NCI-H1048 (cell line): ENCODE data around the gene TEX51.

Experiments
- DNase-seq: peaks from one replicate; lab custom pipeline; 2025; lab: John Stamatoyannopoulos, UW

TEX51 gene

DNA sequence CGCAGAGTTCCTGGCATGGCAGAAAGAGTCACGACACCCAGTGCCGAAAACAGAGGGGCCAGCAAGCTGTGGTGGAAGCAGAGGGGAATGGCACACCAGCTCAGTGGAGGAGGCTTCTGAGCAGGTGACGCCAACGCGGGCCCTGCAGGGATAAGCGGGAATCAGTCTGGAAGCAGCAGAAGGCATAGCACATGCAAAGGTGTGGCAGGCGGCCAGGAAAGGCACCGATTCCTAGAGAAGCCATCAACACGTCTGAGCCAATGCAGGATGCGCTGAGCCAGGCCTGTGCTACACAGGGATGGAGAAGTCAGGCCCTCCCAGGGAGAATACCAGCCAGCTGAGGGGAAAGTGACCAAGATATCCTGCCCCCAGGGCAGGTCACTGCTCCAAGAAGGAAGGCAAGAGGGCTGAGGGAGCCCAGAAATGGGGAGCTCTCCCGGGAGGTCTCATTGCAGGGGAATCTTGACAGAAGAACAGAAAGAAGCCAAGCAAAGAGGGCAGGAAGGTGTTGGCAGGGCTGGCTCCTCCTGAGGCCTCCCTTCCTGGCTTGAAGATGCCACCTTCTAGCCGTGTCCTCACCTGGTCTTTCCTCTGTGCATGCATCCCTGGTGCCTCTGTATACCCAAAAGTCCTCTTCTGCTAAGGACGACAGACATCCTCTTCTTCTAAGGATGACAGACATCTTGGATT lies 16.3 kb downstream of the TEX51 start:
- no peak for DNase-seq

DNA sequence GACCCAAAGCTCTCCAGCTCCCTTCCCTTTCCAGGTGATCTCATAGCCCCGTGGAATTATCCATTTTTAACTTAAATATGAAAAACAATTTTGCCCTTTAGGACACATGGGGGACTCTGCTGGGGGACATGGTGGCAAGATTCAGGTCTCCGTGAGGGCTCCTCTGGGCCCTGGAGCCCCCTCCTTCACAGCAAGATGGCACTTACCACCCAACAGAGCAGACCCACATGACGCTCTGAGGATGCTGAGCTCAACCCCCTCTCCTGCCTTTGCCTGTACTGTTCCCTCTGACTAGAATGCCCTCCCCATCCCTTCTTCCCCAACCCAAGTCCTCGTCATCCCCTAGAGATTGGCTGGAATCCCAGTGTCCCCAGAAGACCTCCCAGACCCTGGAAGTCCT lies 17.2 kb downstream of the TEX51 start:
- no peak for DNase-seq

DNA sequence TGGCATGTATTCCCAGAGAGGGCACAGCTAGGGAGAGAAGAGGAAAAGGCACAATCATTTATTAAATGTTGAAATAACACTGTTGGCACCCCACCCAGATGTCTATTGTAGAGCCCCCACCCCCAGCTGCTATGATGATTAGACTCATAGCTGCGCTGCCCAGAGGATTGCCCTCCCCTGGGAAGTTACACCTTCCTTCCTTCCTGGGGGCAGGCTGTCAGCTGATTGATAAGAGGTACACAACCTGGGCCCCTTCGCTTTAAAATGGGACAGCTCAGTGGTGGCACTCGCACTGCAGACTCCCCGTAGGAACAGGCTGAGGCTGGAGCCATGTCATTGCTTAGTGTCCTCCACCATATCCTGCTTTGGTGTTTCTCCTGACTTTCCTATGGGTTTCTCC lies 18.1 kb downstream of the TEX51 start:
- no peak for DNase-seq

DNA sequence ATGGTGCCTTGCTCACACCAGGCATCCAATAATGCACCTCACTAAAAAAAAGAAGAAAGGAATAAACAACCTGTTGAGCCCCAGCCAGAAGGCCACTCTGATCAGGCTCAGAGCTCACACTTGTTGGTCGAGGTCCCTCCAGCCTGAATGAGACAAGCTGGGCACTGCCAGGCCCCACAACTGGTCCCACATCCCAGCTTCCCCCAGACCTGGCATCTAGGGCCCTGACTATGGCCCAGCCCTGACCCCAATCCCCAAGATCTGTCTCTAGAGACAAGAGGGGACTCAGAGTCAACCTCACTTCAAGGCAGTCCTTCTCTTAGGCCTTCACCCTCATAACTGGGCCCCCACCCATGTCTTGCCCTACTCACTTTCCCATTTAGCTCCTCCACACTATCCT lies 22.4 kb downstream of the TEX51 start:
- DNase-seq = no peak

DNA sequence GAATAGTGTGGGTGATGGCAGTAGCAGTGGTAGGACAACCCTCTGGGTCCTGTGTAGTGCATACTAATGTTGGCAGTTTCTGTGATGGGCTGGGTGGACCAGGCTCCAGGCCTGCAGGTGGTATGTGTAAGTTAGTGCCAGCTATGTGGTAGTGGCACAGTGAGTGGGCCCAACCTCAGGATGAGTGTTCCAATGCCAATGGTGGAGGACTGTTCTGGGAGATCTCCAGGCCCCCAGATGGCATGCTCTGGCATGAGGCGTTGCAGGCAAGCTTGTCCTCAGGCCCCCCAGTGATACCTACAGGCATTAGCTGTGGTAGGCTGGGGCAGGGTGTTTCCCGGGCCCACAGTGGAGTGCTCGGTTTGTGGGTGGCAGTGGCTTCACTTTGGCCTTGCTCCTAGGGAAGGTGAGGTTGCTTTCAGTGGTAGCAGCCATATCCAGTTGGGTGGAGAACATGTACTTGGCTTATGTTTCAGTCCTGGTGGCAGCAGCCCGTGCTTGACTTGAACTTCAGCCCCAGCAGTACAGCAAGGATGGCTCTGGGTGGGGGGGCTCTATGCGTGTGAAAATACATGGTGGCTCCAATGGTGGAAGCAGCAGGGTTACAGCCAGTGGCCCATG lies 32.4 kb downstream of the TEX51 start:
- DNase-seq = no peak

DNA sequence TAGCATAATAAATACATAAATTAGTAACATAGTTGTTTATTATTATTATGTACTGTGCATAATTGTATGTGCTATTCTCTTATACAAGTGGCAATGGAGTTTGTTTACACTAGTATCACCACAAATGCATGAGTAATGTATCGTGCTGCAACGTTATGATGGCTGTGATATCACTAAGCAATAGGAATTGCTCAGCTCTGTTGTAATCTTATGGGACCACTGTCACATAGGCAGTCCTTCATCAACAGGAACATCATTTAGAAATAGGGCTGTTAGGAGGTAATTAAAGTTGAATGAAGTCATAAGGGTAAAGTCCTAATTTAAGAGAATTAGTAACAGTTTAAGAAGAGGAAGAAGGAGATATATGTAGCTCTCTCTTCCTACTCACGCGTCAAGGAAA lies 33.8 kb downstream of the TEX51 start:
- no peak for DNase-seq

DNA sequence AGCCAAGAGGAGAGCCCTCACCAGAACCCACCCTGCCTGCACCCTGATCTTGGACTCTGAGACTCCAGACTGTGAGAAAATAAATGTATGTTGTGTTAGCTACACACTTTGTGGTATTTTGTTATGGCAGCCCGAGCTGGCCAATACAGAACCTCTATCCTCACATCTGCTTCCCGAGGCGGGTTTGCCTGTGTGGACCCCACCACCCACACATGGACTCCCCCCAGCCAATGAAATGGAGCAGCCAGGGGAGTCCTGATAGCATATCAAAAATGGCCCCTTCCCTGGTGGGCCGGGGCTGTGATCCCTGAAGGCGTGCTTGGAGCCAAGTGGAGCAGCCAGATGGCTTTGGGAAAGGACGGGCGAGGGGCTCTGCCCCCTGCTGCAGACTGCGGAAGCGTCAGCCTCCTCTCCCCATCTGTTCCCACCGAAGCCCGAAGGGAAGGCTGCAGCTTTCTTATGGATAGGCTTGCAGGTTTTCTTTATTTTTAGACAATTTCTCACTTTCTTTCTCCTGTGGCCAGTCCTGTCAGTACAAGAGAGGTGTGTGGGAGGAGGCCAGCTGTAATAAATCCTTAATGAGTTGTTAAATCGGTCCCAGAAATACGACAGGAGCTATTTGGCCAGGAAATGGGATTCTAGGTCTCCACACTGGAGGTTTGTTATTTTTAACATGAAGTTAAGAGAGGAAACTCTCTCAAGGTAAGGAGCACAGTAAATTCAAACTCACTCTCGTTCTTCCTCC lies 34.4 kb downstream of the TEX51 start:
- no peak for DNase-seq

DNA sequence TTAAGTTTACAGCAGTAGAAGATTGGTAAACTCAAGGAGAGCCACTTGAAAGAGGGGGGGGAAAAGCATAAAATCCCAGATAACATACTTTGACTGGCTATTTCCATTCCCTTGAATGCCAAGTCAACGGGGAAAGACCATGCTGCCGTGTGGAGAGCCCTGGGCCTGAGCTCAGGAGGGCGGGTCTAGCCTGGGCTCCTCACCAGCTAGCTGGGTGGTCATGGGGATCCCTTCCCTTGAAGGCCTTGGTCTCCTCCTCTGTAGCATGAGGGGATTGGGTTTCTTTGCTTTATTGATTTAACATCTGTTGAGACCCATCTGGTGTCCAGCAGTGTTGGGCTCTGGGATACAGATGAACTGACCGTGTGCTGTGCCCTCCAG lies 35.0 kb downstream of the TEX51 start:
- DNase-seq = no peak

DNA sequence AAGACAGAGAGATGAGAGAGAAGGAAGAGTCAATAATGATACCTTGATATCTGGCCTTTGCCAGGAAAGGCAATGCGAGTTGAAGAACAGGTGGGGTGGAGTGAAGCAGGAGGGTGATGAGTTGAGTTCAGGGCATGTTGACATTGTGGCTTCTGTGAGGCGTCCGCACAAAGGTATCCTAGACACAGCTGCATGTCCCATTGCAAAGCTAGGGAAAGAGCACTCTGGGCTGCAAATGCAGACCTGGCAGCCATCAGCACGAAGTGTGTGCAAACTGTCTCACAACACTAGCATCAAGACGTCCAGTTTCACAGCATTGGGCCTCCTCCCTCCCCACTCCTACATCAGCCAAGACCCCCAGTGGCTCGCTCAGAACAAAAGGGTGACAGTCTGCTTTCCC lies 36.1 kb downstream of the TEX51 start:
- DNase-seq = no peak

DNA sequence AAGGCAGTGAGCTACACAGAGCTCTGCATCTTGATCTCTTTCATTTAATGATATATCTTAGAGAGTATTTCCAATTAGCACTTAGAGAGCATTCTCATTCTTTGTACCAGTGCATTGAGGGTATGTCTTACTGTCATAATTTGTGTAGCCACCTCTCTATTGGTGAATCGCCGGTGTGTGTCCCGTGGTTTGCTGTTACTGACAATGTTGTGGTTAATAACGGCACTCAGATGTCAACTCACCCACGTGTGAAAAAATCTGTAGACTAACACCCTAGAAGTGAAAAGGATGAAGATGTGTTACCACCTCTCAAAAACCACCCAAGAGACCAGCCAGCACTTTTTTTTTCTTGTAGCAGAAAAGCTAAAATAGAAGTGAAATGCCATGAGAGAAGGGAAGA lies 37.1 kb downstream of the TEX51 start:
- no peak for DNase-seq

DNA sequence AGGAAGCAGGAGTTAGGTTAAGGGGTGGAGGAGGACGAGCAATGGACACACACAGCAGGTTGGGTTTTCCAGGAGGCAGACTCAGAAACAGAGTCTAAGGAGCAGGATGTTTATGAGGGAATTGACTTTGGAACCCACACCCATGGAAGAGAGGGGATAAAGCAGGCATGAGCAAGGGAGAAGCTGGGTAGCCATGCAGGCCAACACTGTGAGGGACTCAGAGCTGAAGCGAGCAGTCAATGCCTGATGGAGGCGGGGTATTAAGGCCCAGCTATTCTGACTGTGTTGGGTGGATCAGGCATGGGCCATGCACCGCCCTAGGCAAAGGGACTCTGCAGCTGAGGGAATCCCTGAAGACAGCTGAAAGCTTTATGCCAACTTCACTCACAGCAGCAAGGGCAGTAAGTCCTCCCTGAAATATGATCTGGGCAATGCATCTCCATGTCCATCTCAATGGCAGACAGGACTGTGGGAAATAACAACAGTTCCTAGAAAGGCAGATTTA lies 37.6 kb downstream of the TEX51 start:
- no peak for DNase-seq

DNA sequence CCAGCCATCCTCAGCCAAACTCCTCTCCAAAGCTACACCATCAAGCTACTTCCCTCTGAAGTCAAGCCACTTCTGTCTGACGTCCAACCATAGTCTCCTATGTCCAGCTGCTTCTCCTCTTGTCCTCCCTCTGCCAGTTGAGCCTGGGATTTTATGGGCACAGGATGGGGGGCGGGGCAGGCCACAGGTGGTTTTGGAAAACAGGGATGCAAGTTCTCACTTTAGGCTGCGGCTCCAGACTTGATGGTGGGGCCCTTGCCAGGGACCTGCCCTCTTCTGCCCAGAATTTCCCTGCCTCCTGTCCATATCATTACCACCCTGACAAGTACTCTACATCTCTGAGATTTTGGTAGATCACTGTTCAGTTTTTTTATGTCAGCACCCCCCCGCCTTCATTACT lies 41.6 kb downstream of the TEX51 start:
- no peak for DNase-seq

DNA sequence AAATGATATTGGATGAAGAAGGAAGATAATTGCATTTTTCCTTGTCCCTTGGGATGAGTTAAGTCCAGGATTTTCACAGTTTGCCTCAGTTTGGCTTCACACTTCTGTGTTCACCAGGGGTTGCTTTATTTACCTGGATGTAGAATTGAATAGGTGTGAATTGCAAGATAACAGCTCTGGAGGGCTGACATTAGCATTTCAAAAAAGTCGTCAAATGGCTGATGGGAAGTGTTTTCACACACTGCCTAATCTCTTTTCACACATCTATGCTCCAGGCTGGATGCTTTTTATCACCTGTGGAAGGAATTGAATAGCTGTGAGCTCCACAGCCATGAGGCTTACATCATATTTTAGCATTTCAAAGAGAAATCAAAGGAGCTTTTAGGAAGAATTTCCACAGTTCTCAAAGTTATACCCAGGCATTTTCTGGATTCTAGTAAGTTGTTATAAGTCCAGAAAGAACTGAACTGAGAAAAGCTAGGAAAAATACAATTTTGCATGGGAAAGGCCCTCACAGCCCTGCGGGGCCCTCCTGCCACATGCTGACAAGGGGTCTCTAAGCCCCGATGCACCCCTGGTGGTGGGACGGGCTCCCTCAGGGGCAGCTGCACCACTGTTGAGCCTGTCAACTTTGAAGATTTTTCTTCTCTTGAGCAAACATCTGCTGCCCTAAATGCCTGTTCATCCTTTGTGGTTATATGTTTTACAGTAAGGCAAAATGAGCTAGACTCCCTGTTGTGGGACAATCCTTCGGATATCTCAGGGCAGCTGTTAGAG lies 43.9 kb downstream of the TEX51 start:
- no peak for DNase-seq

DNA sequence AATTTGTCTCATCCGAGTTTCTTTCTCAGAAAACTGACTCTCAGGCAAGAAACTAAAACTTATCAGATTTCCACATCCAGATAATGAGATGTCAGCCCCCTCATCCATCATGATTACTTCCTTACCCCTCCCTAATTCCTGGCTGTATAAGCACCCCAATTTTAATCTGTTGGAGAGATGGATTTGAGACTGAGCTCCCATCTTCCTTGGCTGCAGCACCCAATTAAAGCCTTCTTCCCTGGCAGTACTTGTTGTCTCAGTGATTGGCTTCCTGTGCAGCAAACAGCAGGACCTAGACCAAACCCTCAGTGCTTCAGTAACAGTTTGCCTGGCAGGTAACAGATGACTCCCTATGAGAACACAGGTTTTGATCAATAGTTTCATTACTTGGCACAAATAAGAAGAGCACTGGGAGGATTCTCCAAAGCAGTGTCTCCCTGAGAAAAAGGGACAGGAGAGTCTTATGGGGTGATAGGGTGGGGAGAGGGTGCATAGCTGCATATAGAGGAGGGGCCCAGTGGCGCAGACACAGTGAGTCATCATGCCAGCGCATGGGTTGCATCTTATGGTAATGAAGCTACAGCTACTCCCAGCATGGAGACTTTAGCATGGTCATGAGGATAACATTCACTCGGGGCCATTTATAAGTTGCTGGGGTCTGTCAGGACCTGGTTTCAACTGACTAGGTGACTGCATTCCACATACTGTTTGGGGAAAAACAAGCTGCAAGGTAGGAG lies 45.1 kb downstream of the TEX51 start:
- DNase-seq = no peak

DNA sequence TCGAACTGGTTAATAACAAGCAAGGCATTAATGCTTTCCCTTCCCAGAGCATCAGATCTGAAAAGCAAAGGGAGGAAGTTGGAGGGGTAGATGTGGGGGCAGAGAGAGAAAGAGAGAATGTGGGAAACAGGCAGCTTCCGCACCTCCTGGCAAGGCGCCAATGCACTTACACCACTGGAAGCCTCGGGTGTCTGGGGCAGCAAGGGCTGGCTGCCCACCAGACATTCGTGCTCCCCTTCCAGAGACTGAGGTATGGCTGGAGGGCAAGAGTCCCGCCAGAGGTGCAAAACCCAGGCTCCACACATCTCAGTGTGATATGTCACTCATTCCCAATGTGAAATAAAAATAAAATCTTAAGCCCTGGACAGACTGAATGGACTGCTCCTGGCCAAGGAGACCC lies 46.4 kb downstream of the TEX51 start:
- DNase-seq = no peak

DNA sequence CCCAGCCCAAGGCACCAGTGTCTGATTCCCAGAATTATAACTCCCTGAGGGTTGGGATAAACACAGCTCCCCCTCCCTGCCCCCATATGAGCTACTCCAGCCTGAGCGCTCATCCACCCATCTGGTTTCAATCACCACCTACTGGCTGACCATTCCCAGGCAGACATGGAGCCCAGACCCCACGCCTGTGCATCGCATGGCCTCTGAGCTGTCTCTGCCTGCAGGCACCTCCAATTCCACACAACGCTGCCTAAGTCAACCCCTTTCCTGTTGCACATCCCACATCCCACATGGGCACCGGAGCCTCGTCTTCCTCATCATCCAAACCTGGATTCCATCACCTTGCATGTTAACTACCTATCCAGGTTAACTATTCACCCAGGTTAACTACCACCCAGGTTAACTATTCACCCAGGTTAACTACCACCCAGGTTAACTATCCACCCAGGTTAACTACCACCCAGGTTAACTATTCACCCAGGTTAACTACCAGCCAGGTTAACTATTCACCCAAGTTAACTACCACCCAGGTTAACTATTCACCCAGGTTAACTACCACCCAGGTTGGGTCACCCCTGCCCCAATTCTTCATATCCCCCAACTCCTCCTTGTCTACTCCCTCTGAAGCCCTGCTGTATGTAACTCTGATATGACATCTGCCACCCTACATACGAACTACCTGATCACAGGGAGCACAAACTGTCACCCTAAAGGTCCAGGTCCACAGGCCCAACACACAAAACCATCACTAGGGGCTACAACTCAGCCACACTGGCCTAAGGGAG lies 47.8 kb downstream of the TEX51 start:
- DNase-seq = no peak

DNA sequence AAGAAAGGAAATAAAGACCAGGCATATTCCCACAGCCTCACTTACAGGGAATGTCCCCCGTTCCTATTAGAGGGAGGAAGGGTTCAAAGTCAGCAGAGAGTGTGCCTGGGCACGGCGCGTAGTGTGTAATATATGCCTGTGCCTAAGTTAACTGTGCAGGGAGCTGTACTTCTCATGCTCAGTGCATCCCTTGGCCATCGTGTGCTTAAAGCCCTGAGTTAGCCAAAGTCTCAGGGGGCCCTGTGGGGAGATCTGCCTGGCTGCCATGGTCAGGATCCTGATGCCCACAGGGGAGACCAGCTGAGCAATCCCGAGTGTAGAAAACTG lies 48.4 kb downstream of the TEX51 start:
- DNase-seq = no peak

DNA sequence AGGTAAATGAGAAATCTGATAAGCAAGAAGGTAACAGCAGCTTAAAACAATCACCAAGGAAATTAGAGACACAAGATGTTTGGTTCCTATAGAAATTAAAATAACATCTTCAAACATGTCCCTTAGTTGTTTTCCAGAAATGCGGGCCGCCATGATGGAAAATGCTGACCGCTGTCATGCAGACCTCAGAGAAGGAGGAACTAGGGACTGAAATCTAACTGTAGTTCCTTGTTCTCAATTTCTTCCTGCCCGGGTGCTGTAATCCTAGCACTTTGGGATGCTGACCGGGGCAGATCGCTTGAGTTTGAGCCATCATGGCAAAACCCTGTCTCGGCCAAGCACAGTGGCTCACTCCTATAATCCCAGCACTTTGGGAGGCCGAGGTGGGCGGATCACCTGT lies 51.1 kb downstream of the TEX51 start:
- DNase-seq = no peak

DNA sequence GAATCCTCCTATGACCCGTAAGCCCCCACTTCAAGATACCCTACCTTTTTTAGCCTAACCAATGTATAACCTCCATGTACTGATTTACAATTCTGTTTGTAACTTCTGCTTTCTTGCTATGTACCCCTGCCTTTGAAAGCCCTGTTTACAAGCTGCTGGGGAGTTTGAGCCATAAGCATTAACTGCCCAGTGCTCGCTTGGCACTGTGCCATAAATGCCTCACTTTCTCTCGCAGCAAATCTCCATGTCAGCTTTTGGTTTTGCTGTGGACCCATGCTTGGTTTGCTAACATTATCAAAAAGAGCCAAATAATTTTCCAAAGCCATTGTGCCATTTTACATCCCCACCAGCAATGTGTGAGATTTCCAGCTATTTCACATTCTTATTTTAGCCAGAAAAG lies 51.8 kb downstream of the TEX51 start:
- DNase-seq = no peak
